SU-DHL-6 (cell line): ENCODE measurements around the gene ABCG8.

ENCODE experiments used
- H2AFZ ChIP-seq: fragments of 200-600 bp; sonication (generic); 2 replicates; pipeline ENCODE4 v1.6.1; 2014; ENCODE audit warnings: low read depth, mild to moderate bottlenecking, moderate library complexity, mixed read lengths, antibody characterized with exemption, low read length; ENCODE audit not compliant: severe bottlenecking
- H3F3A ChIP-seq: fragments of 200-600 bp; shearing (Covaris generic); 2 replicates; pipeline ENCODE4 v1.6.0; 2016; ENCODE audit warnings: antibody characterized with exemption, mild to moderate bottlenecking; ENCODE audit not compliant: insufficient read depth
- H3K27ac ChIP-seq: fragments of 200-600 bp; sonication (generic); 2 replicates; pipeline ENCODE4 v1.5.1; 2016; ENCODE audit warnings: low read depth, mild to moderate bottlenecking, low read length, moderate library complexity, mixed read lengths
- H3K27me3 ChIP-seq: fragments of 200-600 bp; sonication (generic), shearing (Covaris generic); 2 replicates; pipeline ENCODE4 v1.6.0; 2014; ENCODE audit warnings: mild to moderate bottlenecking, low read length
- H3K36me3 ChIP-seq: fragments of 200-600 bp; sonication (generic); 2 replicates; pipeline ENCODE4 v1.6.1; 2014; ENCODE audit warnings: mild to moderate bottlenecking, low read length, mixed read lengths
- H3K4me2 ChIP-seq: fragments of 300-600, 200-600 bp; shearing (Covaris generic), sonication (generic); 2 replicates; pipeline ENCODE4 v1.6.0; 2014; ENCODE audit warnings: low read length, low read depth, mild to moderate bottlenecking; ENCODE audit not compliant: poor library complexity, severe bottlenecking
- H3K4me3 ChIP-seq: fragments of 200-600 bp; sonication (generic); 2 replicates; pipeline ENCODE4 v1.5.1; 2014; ENCODE audit warnings: antibody characterized with exemption, low read length, mild to moderate bottlenecking, mixed read lengths; ENCODE audit not compliant: insufficient read depth, poor library complexity, severe bottlenecking
- H3K79me2 ChIP-seq: fragments of 200-600 bp; sonication (generic); 2 replicates; pipeline ENCODE4 v1.6.1; 2014; ENCODE audit warnings: mild to moderate bottlenecking, low read length, moderate library complexity; ENCODE audit not compliant: insufficient read depth
- H3K9ac ChIP-seq: fragments of 200-600 bp; sonication (generic); 2 replicates; pipeline ENCODE4 v1.7.0; 2014; ENCODE audit warnings: mild to moderate bottlenecking, low read length
- H3K9me2 ChIP-seq: fragments of 200-600 bp; sonication (generic); replicated peaks from 2 replicates; pipeline ENCODE4 v1.6.1; 2014; ENCODE audit warnings: low read length; ENCODE audit not compliant: insufficient read depth
- H3K9me3 ChIP-seq: fragments of 200-600 bp; sonication (generic); 2 replicates; pipeline ENCODE4 v1.6.1; 2014; ENCODE audit warnings: low read length, mixed read lengths; ENCODE audit not compliant: insufficient read depth
- H4K20me1 ChIP-seq: fragments of 200-600 bp; sonication (generic); 2 replicates; pipeline ENCODE4 v1.6.1; 2014; ENCODE audit warnings: low read depth, mild to moderate bottlenecking, antibody characterized with exemption, low read length, moderate library complexity, mixed read lengths
- CTCF ChIP-seq: fragments of 200-600 bp; sonication (generic); IDR thresholded peaks from one replicate; pipeline ENCODE4 v1.5.1; 2017; ENCODE audit warnings: antibody characterized with exemption, mild to moderate bottlenecking, low read length, moderate library complexity; ENCODE audit not compliant: insufficient read depth, poor library complexity, severe bottlenecking
- EZH2phosphoT487 ChIP-seq: fragments of 200-600 bp; sonication (generic), shearing (Covaris generic); conservative IDR thresholded peaks from 2 replicates; pipeline ENCODE4 v1.6.1; 2018; ENCODE audit warnings: mild to moderate bottlenecking, antibody characterized with exemption, low read length, moderate library complexity, mixed read lengths

ABCG8 gene

GRCh38 chr2:43852196-43852730, 13.5 kb downstream of the ABCG8 start:
- no peak overlapping the region for H3K4me3 ChIP-seq
- H3F3A ChIP-seq: no peaks in the 10 kb centered on the region
- no peak overlapping the region for H2AFZ ChIP-seq
- no peak overlapping the region for H3K9ac ChIP-seq
- H3K9me2 ChIP-seq: no peaks in the 10 kb centered on the region
- TF ChIP-seq CTCF (no peak), EZH2phosphoT487 (no peak)
- H3K9me3 ChIP-seq: no peaks in the 10 kb centered on the region
- H3K27ac ChIP-seq: no peak overlapping the region
- H3K36me3 ChIP-seq: no peaks in the 10 kb centered on the region
- no peaks in the 10 kb centered on the region for H4K20me1 ChIP-seq
- H3K27me3 ChIP-seq: no peaks in the 10 kb centered on the region
- H3K79me2 ChIP-seq: no peaks in the 10 kb centered on the region
- H3K4me2 ChIP-seq: no peak overlapping the region

GRCh38 chr2:43853141-43854081, 14.6 kb downstream of the ABCG8 start:
- no peak overlapping the region for H3K4me2 ChIP-seq
- no peaks in the 10 kb centered on the region for H3K9me2 ChIP-seq
- H3K9ac ChIP-seq: no peak overlapping the region
- no peak overlapping the region for H3K4me3 ChIP-seq
- no peaks in the 10 kb centered on the region for H3K79me2 ChIP-seq
- H3K9me3 ChIP-seq: no peaks in the 10 kb centered on the region
- H4K20me1 ChIP-seq: no peaks in the 10 kb centered on the region
- TF ChIP-seq EZH2phosphoT487 (no peak), CTCF (no peak)
- no peak overlapping the region for H2AFZ ChIP-seq
- H3K27me3 ChIP-seq: no peaks in the 10 kb centered on the region
- no peaks in the 10 kb centered on the region for H3K36me3 ChIP-seq
- no peak overlapping the region for H3K27ac ChIP-seq
- no peaks in the 10 kb centered on the region for H3F3A ChIP-seq

DNA sequence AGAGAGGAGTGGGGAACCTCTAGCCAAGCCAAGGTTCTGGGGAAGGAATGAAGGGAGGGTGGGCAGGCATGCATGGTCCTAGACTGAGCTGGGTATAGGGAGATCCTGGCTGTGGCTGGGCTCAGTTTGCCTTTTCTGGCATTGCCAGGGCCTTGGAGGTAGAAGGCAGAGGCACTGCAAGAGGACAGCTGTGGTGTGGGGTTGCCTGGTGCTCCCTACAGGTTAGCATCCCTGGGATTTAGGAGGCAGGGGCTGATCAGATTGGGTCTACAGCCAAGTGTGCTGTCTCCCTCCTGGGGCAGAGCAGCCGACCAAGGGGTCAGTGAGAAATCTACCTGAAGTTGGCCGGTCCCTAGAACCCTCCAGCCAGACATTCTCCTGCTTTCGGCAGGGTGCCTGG, 15.9 kb downstream of the ABCG8 start:
- Histone ChIP-seq H3K9me3 (no peaks in the 10 kb centered on the region), H4K20me1 (no peaks in the 10 kb centered on the region), H3K9me2 (no peaks in the 10 kb centered on the region), H3K27me3 (no peaks in the 10 kb centered on the region), H3K79me2 (no peaks in the 10 kb centered on the region), H3K4me3 (no peak overlapping the region), H3K9ac (no peak overlapping the region), H3F3A (no peaks in the 10 kb centered on the region), H3K27ac (no peak overlapping the region), H3K36me3 (no peaks in the 10 kb centered on the region), H3K4me2 (no peak overlapping the region), H2AFZ (no peak overlapping the region)
- TF ChIP-seq CTCF (no peak), EZH2phosphoT487 (no peak)
